HCT116 (cell line): ENCODE data around the gene GDPD5.

Experiments
- ATF3 ChIP-seq: IDR thresholded peaks from 2 replicates; pipeline ENCODE4 v1.6.1; 2012
- CTCF ChIP-seq, 3 experiments: fragments of 200-600 bp in 1 of 3; sonication (generic) in 1 of 3; IDR thresholded peaks in 2 of 3; conservative IDR thresholded peaks in 1 of 3; 2 replicates each; pipeline ENCODE4 v1.5.1; 2012 to 2017; ENCODE audit warnings: low read depth in 2 of 3, low read length in 2 of 3, antibody characterized with exemption in 1 of 3, borderline replicate concordance in 1 of 3, control low read depth in 1 of 3, mild to moderate bottlenecking in 1 of 3, mixed read lengths in 1 of 3, mixed run types in 1 of 3, moderate library complexity in 1 of 3; ENCODE audit not compliant: insufficient read depth in 1 of 3
- ELF1 ChIP-seq: IDR thresholded peaks from 2 replicates; pipeline ENCODE4 v1.6.1; 2012; ENCODE audit warnings: low read depth, borderline replicate concordance
- EZH2 ChIP-seq: fragments of 200-600 bp; sonication (generic); IDR thresholded peaks from 2 replicates; pipeline ENCODE4 v1.6.1; 2017; ENCODE audit warnings: antibody characterized with exemption, mixed run types
- EZH2phosphoT487 ChIP-seq: fragments of 200-600 bp; IDR thresholded peaks from 2 replicates; pipeline ENCODE4 v1.6.1; 2018; ENCODE audit warnings: antibody characterized with exemption, borderline replicate concordance
- FOSL1 ChIP-seq: IDR thresholded peaks from 2 replicates; pipeline ENCODE4 v1.6.1; 2012; ENCODE audit warnings: low read depth
- POLR2A ChIP-seq: IDR thresholded peaks from 2 replicates; pipeline ENCODE4 v1.7.0; 2011; ENCODE audit warnings: borderline replicate concordance; ENCODE audit not compliant: insufficient read depth, insufficient read length; ENCODE audit errors: extremely low read depth
- POLR2AphosphoS5 ChIP-seq: IDR thresholded peaks from 2 replicates; pipeline ENCODE4 v1.6.1; 2011; ENCODE audit warnings: mild to moderate bottlenecking, low read depth, low read length, moderate library complexity
- RAD21 ChIP-seq: IDR thresholded peaks from 2 replicates; pipeline ENCODE4 v1.6.1; 2012; ENCODE audit warnings: low read depth, mild to moderate bottlenecking
- SIN3A ChIP-seq: IDR thresholded peaks from 2 replicates; pipeline ENCODE4 v1.6.1; 2012; ENCODE audit warnings: low read depth
- TCF7L2 ChIP-seq: IDR thresholded peaks from 2 replicates; pipeline ENCODE4 v1.7.0; 2011; ENCODE audit warnings: borderline replicate concordance, inconsistent platforms; ENCODE audit not compliant: insufficient read depth, insufficient read length; ENCODE audit errors: extremely low read depth
- ZNF274 ChIP-seq: fragments of 200-500 bp; sonication (Bioruptor generic); IDR thresholded peaks from 2 replicates; pipeline ENCODE4 v1.6.1; 2014; ENCODE audit warnings: mild to moderate bottlenecking, low read depth, low read length, inconsistent platforms

- TF ChIP-seq ATF3 (no peak), CTCF (IDR thresholded peaks at IDR 0.05 in 2 of 3, conservative IDR thresholded peaks at IDR 0.05 in 1 of 3; ENCODE audit: borderline replicate concordance in 1 of 3, insufficient read depth in 1 of 3, low read depth in 2 of 3, low read length in 2 of 3) (no peak), POLR2AphosphoS5 (no peak), ELF1 (no peak), POLR2A (no peak), EZH2phosphoT487 (no peak), RAD21 (no peak), TCF7L2 (no peak), FOSL1 (no peak), ZNF274 (no peak), EZH2 (no peak), SIN3A (no peak)
These were observed 87.6 kb downstream of the GDPD5 start for GRCh38 chr11:75437966-75438659.
